Testis (tissue), 2 donors: ENCODE data around the gene CRHR1.

Experiments used
- CTCF ChIP-seq, 3 experiments: fragments of 450-650 bp in 2 of 3; fragments of 200-600 bp in 1 of 3; sonication (generic) in 1 of 3; IDR thresholded peaks; one replicate each; pipeline ENCODE4 v1.5.1; 2016 to 2019; ENCODE audit warnings: antibody characterized with exemption in 3 of 3, mild to moderate bottlenecking in 2 of 3, moderate library complexity in 1 of 3
- POLR2A ChIP-seq: fragments of 450-650 bp; IDR thresholded peaks from one replicate; pipeline ENCODE4 v1.6.1; 2017; ENCODE audit warnings: antibody characterized with exemption, mild to moderate bottlenecking, moderate library complexity

GRCh38 chr17:45743626-45744326 lies 40.3 kb upstream of the CRHR1 start:
- no peak for TF ChIP-seq POLR2A
- no peak for TF ChIP-seq CTCF (IDR thresholded peaks at IDR 0.05)
